ENCODE results near the gene PRDM16.
A peak's percentile ranks its signal among the peaks of the same experiment; 100 is the strongest.

PRDM16 gene

GRCh38 chr1:3292868-3293562 is 224.0 kb downstream of the PRDM16 start:
- no peak for DNase-seq

GRCh38 chr1:3293563-3294080 is 224.6 kb downstream of the PRDM16 start:
- DNase-seq = no peak

DNA sequence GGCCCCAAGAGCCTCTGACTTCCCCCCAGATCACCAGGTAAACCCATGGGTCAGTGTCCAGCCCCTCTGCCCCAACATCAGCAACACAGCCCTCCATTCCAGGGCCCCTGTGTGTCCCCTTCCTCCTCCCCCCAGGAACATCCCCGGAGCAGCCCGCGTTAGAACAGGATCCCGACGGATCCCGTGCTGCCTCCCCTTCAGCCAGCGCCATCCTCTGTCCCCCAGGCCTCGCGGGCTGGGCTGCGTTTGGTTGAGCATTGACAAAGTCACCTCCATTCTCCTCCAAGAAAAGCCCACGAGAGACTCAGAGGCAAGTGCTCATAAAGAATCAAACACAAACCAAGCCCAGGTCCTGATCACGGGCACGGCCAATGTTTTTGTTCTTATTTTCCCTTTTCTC is 225.4 kb downstream of the PRDM16 start:
- no peak for DNase-seq

DNA sequence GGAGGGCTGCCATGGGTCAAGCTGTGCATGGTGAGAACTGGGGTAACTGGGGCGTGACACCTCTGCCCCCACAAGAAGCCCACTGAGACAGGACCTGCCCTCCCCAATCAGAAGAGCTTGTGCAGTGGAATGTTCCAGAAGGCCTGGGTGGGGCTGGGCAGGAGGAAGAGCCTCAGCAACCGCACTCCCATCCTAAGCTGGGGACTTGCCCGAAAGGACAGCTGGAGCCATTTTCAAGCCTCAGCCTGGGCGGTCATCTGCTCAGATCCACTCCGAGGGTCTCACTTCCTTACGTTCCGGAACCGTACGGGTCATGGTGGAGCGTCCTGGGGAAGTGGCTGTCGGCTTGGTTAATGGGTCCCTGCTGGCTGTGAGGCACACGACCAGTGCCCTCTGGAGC is 226.8 kb downstream of the PRDM16 start:
- DNase-seq = no peak

GRCh38 chr1:3296326-3296725 is 227.3 kb downstream of the PRDM16 start:
- no peak for DNase-seq

- no peak for DNase-seq
Measured at GRCh38 chr1:3296826-3297225, 227.8 kb downstream of the PRDM16 start.

DNA sequence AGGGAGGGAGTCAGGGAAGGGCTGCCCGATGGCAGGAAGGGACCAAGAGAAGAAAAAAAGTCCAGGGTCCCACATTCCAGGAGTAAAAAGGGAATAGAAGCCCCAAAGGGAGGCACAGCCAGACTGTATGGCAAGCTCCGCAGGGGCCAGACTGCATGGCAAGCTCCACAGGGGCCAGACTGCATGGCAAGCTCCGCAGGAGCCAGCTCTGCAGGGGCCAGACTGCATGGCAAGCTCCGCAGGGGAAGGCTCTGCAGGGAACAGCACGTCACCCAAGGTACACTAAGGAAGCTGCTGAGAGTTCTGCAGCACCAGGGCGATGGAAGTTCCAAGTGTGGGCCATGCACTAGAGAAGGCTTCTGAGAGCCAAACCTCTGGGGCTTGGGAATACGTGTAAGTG is 228.8 kb downstream of the PRDM16 start:
- no peak for DNase-seq

GRCh38 chr1:3298197-3298596 is 229.2 kb downstream of the PRDM16 start:
- no peak for DNase-seq

- DNase-seq = no peak
Measured at GRCh38 chr1:3304246-3304645, 235.2 kb downstream of the PRDM16 start.

DNA sequence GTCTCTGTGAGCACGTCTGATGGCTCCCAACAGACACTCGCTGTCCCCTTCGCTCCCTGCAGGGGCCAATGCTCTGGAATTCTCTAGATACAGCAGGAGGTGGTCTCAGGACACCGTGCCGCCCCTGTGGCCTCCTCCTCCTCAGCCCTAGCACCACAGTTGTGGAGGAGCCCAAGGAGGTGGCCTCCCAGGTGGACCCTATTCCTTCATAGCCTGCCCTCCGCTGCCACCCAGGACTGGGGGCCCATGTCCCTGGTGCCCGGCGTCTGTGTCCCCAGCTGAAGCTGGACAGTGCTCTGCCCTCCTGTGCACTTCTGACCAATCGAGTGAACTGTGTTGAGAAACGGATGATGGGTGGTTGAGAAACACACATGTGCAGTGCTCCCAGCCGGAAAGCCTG is 235.7 kb downstream of the PRDM16 start:
- DNase-seq = no peak

DNA sequence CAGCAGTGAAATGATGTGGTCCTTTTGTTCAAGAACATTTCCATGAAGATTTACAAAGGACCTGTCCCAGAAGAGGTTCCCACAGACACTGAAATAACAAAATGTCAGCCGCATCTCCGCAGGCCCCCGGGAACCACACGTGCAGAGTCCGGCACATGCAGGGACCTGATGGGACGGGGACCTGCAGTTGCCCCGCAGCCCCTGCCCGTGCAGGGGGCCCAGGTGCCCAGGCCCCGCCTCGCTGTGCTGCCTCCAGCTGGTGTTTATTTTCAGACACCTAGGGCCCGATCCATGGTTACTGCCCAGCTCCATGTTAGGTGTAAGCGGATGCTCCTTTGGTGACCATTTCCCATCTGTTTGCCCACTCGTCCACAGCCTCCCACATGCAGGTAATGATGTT is 236.2 kb downstream of the PRDM16 start:
- DNase-seq = no peak

DNA sequence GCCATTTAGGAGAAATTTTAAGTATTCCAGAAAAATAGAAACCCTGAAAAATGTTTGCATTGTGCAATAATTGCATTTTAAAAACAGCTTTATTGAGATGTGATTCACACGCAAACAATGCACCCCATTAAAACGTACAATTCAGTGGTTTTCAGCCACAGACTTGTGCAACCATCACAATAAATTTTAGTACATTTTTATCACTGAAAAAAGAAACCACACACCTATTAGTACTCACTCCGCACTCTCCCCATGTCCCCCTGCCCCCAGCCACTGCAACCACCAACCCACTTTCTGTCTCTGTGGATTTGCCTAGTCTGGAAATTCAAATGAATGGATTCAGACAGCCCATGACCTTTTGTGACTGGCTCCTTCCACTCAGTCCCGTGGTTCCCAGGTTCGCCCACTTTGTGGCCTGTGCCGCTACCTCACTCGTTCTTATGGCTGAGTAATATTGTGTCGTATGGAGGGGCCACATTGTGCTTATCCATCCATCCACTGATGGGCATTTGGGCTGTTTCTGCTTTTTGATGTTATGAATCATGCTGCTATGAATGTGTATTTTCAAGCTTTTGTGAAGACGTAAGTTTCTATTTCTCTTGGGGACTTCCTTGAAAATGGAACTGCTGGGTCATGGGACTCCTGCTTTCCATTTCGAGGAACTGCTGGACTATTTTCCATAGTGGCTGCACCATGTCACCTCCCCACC is 237.7 kb downstream of the PRDM16 start:
- no peak for DNase-seq

- DNase-seq = no peak
Measured at GRCh38 chr1:3307359-3307758, 238.4 kb downstream of the PRDM16 start.

DNA sequence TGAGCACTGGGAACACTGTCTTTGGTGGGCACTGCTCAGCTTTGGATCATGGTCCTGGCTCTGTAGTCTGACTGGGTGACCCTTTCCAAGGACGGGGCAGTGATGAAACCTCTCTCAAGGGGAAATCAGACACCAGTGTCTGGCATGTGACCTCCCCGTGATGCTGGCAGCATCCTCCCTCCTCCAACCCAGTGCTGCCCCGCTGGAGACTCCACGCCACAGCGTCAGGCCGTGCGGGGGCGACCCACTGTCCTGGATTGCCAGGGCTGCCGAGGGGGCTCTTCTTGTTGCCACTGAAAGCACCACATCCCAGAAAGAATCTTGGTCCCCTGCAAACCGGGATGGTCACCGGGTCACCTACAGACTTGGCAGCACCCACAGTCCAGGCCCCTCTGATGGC is 239.1 kb downstream of the PRDM16 start:
- DNase-seq = no peak

- no peak for DNase-seq
Measured at GRCh38 chr1:3310718-3311400, 241.9 kb downstream of the PRDM16 start.

DNA sequence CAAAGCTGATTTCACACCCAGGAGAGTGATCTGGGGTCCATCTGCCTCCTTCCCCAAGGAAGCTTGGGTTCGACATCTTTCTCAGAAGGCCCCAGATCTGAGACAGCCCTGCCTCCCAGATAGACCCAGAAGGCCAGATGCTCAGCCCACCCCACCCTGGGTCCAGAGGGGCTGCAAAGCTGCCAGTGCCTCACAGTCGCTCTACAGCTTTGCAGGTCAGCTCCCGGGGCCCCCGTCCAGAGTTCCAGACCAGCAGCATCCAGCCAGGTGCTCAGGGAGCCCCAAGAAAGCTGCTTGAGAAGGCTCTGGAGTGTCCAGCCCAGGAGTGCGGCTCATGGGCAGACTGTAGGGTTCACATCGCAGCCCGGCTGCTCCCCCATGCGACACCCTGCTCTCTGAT is 242.7 kb downstream of the PRDM16 start:
- no peak for DNase-seq

- no peak for DNase-seq
Measured at GRCh38 chr1:3312310-3312897, 243.4 kb downstream of the PRDM16 start.

DNA sequence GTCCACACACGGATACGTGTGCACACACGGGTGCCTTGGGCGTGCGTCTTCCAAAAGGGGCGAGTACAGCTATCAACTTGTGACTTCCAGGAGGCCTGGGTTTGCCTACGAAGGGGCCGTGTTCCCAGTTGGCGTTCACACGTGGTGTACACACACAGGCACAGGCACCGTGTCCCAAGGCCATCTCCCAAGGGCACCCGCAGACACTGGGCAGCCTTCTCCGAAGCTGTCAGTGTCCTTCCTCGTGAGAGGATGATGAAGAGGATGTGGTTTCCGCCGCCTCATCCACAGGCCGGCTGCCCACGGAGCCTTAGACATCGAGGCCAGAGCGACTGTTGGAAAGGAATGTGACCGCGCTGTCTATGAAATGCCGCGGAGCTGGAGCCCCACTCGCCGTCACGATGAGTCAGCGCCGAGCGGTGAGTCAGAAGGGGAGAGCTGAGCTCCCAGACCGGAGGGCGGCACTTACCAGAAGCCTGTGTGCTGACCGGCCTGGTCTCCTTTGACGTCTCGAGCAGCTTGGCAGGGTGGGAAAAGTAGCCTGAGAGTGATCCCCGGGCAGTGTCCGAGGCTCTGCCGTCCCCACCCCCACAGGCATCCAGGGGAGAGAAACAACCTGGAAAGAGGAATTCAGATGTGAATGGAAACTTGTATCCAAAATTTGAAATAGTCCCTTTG is 244.0 kb downstream of the PRDM16 start:
- DNase-seq = peak; percentile 29

DNA sequence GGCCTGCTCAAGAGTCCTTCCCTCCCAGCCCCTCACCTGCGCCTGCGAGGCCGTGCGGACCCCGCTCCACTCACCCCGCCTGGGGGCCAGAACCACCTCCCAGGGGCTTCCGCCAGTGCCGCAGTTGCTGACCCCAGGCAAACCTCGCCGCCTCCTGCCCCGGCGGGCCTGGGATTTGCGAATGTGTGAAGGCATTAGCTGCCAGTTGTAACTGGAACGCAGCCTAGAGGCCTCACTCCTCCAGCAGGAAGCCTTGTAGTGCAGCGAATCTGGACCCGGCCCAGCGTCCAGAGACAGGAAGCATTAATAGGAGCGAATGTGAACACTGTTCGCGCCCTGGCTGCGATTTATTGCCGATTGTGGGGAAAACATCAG is 244.6 kb downstream of the PRDM16 start:
- no peak for DNase-seq

- no peak for DNase-seq
Measured at GRCh38 chr1:3314491-3315381, 245.7 kb downstream of the PRDM16 start.

- no peak for DNase-seq
Measured at GRCh38 chr1:3315399-3316339, 246.7 kb downstream of the PRDM16 start.
